ENCODE measurements around the gene JCHAIN.
"Not testable (repeated sequence)": the region's sequence is repeated elsewhere in the genome, so short reads cannot be mapped to it uniquely, and the experiment has no call there.

Gene JCHAIN

DNA sequence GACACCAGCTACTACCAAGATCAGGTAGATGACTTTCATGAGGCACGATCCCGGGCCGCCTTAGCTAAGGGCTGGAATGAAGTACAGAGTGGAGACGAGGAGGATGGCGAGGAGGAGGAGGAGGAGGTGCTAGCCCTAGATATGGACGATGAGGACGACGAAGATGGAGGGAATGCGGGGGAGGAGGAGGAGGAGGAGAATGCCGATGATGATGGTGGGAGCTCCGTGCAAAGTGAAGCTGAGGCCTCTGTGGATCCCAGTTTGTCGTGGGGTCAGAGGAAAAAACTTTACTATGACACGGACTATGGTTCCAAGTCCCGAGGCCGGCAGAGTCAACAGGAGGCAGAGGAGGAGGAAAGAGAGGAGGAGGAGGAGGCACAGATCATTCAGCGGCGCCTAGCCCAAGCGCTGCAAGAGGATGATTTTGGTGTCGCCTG is 22.5 kb upstream of the JCHAIN start:
- no peak for DNase-seq (ENCODE audit: low read depth)

DNA sequence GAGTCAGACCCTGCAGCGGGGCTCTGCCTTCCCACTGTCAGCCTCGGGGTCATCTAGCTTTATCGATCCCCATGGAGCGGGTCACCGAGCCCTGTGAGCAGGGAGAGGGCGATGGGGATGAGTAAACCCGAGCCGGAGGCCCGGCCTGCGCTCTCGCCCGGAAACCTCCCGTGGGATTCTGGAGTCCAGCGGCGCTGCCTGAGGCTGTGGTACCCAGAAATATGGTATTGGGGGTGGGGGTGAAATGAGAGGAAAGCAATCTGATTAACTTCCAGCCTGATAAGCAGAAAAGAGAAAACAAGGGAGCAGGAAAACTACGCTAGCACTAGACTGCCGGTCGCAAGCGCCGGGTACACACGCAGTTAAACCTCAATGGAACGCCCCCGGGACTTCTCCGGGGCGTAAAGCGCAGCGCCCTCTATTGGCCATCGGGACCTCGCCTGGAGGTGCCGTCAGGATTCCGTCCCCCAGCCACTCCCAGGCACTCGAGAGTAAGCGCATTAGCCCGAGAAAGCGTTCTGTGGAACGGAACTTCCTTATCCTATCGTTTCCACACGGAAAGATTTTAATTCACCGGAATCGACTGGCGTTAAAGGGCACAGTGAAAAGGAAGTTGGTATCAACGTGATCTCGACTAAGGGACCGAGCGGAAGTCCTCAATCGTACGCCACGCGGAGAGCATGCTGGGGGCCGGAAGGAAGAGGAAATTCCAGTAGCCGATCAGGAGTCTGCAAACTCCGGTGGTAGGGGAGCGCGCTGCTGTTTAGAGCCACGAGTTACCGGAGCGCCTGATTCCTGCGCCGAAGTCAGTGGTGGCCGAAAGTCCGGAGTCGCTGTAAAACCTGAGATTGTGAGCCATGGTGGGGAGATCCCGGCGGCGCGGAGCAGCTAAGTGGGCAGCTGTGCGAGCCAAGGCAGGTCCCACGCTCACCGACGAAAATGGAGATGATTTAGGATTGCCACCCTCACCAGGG is 21.8 kb upstream of the JCHAIN start, which contains the start of gene UTP3:
TSS of gene UTP3 (plus strand) at position 712 of the 974 bp plus-strand sequence. CDS start at position 858, 146 bp downstream.
- peak; percentile 89 for DNase-seq (ENCODE audit: low read depth)

DNA sequence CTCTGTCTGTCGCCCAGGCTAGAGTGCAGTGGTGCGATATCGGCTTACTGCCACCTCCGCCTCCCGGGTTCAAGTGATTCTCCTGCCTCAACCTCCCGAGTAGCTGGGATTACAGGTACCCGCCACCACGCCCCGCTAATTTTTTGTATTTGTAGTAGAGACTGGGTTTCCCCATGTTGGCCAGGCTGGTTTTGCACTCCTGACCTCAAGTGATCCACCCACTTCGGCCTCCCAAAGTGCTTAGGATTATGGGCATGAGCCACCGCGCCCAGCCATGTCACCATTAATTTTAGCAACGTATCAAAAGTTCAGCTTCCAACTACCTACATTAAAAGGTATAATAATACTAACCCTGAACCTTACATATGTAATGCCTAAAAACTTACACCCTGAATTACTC is 21.1 kb upstream of the JCHAIN start:
- DNase-seq (ENCODE audit: low read depth): no peak

DNA sequence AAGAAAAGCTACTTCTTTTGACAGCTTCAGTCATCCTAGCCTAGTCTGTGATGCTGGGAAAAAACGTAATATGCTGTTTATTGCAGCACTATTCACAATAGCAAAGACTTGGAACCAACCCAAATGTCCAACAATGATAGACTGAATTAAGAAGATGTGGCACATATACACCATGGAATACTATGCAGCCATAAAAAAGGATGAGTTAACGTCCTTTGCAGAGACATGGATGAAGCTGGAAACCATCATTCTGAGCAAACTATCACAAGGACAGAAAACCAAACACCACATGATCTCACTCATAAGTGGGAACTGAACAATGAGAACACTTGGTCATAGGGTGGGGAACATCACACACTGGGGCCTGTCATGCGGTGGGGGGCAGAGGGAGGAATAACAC is 15.8 kb upstream of the JCHAIN start:
- DNase-seq (ENCODE audit: low read depth): not testable (repeated sequence)

DNA sequence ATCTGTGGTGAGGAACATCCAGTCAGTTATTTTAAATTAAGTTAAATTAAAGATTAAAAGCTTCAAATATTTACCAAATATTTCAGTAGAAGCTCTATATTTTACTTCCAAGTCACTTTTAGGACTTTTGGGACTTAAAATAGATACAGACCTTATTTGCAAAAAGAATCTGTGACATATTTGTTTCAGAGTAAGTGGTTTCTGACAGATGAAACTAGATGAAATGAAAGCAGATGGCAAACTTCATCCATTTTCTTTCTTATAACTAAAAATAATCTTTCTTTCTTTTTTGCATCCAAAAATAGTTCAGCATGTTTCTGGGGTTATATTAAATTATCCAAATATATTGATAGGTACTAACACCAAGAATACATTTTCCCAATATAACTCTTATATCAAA is 15.4 kb upstream of the JCHAIN start:
- DNase-seq (ENCODE audit: low read depth): no peak

DNA sequence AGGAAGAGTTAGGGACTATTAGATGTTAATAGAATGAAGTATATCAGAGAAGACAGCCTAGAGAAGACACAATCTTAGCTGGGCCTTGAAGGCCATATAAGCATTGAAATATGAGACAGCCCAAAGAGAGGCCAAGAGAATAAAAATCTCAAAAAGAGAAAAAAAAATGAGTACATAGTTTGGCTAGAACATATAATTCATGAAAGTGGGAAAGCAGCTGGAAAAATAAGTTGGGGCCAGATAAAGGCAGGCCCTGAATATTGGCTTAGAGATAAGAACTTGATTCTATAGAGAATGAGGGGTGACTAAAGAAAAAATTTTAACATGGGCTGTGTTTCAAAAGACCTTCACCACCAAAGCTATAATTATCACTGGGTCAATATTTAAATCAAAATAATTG is 14.6 kb upstream of the JCHAIN start:
- no peak for DNase-seq (ENCODE audit: low read depth)

DNA sequence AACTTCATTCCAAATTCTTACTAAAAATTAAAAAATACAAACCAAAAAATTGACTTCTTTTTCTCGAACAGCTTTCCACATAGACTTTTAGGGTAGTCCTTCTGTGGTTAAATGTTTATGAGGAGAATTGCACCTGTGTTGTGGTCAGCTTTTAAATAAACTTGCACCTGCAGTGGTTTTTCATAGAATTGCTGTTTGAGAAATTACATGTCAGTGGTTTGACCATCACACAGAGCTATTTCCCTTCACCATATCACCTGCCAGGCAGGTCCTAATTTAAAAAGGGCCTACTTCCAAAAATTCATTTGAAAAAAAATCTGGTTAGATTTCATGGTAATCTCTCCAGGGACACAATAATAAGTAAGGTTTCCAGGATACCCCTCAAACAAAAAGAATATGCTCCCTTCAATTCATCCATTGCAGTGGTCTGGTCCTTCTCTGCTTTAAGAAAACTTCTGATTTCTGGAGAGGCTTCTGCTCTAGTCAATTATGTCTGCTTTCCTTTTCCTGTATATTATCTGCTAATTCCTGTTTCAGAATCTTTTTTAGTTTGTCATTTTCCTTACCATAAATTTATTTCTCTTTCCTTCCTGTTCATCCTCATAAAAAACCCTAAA is 12.2 kb upstream of the JCHAIN start:
- DNase-seq (ENCODE audit: low read depth): no peak

DNA sequence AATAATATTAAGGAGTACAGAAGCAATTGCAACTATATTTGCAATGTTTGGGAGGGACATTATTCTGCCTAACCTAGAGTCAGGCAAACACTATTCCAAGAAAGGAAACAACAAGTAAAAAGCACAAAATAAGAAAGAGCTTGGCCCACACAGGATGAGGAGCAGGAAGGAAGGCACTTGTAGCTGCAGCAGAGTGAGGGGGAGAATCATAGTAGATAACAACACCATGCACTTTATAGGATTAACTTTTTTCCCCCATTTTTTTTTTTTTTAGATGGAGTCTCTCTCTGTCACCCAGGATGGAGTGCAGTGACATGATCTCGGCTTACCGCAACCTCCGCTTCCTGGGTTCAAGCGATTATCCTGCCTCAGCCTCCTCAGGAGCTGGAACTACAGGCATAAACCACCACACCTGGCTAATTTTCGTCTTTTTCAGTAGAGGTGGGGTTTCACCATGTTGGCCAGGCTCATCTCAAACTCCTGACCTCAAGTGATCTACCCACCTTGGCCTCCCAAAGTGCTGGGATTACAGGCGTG is 10.3 kb upstream of the JCHAIN start:
- no peak for DNase-seq (ENCODE audit: low read depth)

DNA sequence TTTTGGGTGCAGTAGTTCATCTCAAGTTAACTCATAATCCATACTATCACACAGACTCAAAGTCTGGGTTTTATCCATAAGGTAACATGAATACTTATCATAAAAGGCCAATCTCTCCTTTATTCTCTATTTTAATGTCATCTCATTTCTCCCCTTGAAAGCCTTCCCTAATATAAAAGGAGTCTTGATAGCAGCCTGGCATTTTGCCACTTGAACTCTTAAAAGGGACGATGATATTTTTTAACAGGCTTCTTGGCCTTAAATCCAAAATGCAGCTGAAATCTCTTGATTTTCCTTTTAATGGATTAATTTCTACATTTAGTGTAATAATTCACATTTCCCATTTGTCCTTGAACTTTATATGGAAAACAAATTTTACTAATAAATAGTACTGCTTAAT is 8.4 kb upstream of the JCHAIN start:
- DNase-seq (ENCODE audit: low read depth): no peak

DNA sequence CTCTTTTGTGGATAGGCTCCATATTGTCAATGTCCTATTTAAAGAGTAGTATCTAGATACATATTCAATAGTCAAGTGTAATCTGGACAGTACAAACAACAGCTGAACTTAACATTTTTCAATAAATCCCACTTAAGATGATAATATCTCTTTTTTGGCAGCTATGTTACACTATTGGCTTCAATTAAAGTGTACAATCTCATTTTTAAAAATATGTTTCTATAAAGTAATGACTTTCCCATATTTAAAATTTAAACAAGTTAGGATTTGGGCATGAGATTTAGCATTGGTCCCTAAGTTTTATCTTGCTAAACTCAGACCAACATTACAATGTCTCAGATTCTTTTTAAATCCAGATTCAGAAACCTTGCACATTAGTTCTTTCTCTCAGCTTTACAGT is 7.9 kb upstream of the JCHAIN start:
- DNase-seq (ENCODE audit: low read depth): no peak

DNA sequence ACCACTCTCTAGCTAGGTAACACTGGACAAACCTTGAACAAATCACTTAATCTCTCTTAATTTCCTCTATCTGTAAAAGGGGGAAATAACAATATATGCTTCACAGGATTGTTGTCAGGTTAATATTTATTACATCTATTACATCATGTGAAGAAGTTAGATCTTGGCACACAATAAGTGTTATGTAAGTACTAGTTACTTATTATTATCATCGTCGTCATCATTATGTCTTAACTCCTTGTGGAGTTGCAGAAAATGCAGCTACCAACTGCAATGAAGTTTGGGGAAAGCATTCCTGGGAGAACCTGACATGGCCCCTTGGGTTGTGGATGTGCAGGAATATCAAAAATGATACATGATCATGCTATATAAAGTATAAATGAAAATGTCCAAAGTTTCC is 4.8 kb upstream of the JCHAIN start:
- DNase-seq (ENCODE audit: low read depth): no peak

DNA sequence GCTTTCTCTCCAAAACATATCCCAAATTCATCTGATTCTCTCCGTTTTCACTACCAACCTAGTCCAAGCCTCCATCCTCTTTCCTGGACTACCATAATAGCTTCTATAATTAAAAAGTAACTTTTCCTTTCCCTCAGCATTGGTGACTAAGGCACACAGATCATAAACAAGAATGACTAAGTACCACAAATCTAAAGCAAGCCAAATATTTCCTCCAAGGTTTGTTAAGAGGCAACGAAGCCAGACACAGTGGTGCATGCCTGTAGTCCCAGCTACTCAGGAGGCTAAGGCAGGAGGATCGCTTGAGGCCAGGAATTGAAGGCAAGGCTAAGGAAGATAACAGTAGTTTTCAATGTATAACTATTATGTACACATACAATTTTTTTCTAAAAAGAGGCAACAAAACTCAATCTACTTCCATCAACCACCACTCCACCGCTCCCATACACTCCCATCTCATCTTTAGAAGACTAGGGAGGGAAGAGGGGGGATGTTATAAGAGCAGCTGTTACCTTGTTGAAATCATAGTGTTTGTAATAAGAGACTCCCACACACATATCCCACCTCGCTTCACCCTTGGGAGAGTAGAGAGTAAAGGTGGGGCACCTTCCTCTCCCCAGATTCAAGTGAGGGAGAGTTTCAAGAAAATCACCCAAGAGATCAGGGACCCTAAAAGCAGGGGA is 4.2 kb upstream of the JCHAIN start:
- DNase-seq (ENCODE audit: low read depth): no peak

DNA sequence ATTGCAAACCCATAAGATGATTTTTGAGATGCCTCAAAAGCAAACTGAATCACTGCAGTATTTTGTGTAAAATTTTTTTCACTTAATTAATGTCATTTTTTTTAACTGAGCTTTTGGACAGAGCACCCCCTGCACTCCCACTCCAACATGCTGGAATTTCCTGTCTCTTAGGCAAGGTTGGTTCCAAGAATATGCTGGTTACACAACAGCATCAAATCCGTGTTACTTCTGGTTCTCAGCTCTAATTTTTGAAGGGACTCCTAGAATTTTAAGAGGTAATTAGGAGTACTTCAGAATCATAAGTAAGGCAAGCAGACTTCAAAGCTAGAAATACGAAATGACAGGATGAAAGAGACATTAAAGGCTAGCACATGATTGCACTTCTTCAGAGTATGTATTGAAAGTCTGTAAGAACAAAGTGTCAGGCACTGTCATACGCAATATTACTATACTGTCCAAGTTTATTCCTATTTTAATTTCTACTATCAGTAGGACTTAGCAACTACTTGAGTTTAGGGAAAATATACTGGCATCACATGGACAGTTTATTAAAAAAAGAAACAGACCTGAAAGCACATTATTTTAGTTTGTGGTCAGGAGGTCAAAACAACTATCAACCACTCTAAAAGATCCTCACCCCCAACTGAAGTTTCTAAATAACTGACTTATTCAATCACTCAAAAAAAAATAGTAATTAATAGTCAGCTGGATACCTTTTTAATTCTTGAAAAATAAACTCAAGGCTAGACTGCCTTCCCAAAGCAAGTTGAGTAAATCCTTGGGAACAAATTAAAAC is 1.6 kb upstream of the JCHAIN start:
- no peak for DNase-seq (ENCODE audit: low read depth)

DNA sequence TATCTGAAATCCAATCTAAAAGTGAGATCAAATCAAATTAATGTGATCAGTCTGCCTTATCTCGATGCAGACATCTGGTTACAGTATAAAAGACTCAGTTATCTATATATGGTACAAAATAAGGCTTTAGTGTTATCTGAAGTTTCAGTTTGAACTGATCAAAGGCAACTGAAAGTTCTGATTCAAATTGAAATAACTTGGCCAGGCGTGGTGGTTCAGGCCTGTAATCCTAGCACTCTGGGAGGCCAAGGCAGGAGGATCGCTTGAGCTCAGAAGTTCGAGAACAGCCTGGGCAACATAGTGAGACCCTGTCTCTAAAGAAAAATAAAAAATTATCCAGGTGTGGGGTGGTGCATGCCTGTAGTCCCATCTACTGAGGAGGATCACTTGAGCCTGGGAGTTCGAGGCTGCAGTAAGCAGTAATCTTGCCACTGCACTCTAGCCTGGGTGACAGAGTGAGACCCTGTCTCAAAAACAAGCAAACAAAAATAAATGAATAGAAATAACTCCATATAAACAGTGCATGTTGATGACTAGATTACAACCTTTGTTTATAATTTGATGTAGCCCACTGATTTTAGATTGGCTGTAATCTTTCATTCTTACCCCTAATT is 4.9 kb downstream of the JCHAIN start:
- not testable (repeated sequence) for DNase-seq (ENCODE audit: low read depth)

DNA sequence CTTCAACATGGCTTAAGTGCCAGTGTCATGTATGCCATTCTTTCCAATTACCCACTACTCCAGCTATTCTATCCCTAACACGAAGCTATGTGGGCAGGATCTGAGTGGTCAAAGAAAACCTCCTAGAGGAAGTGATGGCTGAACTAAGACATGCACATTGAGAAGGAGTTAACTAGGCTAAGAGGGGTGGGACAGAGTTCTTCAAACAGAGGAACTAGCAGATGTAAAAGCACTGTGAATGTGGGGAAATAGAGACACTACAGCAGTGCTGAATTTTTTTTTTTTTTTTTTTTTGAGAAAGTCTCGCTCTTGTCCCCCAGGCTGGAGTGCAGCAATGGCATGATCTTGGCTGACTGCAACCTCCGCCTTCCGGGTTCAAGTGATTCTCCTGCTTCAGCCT is 6.2 kb downstream of the JCHAIN start:
- no peak for DNase-seq (ENCODE audit: low read depth)

DNA sequence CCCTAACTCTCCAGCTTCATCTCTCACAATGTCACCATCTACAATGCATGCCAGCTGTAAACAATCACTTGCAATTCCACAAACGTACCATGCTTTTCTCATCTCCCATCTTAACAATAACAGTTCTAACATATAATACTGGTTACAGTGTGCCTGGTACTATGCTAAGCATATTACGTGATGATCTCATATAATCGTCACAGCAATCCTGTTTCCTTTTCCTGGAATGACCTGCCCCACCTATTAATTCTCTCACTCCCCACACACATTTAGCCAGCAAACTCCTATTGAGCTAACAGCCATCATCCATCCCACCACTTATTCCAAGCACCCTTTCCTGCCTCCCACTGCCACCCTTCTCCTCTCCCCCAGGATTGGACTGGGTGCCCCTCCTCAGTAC is 7.9 kb downstream of the JCHAIN start:
- DNase-seq (ENCODE audit: low read depth): no peak

DNA sequence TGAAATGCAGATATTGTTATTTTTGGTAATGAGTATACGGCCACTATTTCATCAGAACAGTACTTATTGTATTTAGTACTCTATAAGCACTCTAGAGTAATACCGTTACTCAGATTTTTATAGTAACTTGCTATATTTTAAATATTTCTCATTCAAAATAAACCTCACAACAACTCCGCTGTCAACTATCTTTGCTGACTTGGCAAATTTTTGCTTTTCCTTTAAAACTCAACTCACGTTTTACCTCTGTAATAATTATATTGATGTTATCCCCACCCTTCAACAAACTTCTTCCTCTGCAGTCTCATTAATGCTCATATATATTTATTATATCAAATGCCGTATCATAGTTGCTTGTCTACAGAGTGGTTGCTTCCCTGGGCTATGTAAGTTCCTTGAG is 9.0 kb downstream of the JCHAIN start:
- no peak for DNase-seq (ENCODE audit: low read depth)

DNA sequence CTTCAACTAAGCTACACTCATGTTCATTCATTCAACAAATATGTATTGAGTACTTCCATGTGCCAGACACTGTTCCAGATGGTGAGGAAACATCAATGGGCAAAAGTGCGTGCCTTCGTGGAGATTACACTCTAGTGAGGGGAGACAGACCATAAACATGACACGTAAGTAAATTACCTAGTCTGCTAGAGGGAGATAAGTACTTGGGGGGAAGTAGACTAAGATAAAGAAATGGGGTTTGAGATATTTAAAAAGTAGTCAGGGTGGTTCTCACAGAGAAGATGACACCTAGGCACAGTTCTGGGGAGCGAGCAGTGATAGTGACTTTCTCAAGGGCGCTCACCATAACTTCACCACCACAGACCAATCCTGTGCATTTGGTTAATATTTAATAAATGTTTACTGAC is 11.7 kb downstream of the JCHAIN start:
- no peak for DNase-seq (ENCODE audit: low read depth)

DNA sequence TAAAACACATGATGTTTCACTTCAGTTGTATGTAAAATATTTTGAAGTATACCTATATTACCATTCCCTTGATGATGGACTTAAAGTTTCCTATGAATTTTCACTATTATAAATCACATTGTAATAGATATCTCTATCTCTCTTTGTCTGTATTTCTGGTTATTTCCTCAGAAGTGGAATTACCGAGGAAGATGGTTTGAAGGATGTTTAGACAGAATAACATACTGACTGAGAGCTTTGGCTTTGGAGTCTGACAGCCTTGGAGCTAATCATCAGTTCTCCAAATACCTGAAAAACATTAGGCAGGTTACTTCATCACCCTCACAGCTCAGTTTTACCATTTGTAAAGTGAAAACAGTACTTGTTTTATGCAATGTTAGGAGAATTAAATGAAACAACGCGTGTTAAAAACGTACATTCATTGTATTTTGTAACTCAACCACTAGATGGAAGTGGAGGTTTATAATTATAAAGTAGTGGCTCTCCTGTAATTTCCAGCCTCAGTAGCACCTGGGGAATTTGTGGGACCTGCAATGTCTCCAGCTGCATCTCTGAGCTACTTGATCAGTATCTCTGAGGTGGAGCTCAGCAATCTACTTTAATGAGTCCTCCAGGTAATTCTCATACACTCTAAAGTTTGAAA is 14.3 kb downstream of the JCHAIN start:
- DNase-seq (ENCODE audit: low read depth): no peak

DNA sequence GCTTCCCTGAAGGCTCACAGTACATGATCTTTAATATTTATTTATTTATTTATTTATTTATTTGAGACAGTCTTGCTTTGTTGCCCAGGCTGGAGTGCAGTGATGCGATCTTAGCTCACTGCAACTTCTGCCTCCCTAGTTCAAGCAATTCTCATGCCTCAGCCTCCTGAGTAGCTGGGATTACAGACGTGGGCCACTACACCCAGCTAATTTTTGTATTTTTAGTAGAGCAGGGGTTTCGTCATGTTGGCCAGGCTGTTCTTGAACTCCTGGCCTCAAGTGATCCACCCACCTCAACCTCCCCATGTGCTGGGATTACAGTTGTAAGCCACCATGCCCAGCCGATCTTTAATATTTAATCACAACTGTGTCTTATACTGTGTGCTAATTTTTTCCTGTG is 15.6 kb downstream of the JCHAIN start:
- not testable (repeated sequence) for DNase-seq (ENCODE audit: low read depth)

DNA sequence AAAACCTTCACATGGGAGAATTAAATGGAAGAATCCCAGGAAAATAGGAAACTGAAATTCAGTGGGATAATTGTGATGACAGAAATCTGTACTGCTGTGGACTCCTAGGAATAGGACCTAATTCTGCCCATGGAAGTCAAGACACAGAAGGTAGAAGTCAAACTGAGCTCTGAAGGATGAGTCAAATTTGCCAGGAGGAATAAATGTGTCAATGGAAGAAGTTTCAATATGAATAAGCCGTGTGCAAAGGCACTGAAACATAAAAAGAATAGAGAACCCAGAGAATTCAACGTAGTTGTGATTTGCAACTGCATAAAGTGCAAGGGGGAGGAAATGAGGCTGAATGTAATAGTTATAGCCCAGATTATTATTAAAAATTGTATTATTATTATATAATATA is 26.1 kb downstream of the JCHAIN start:
- no peak for DNase-seq (ENCODE audit: low read depth)

All from stimulated activated CD8-positive, alpha-beta memory T cell treated with anti-CD3 and anti-CD28 coated beads, Interleukin-15, amount 100 ng/mL, for 24 hours (primary cell).